Activated CD8-positive, alpha-beta T cell treated with anti-CD3 and anti-CD28 coated beads for 36 hours (primary cell): Measurements from ENCODE around the gene EGF. TPM values are rescaled to one million over a fixed set of nuclear protein-coding genes. Genes with fewer than 3 reads are reported as not detected.
A peak's percentile ranks its signal among the peaks of the same experiment; 100 is the strongest.

Experiments
- ATAC-seq: fragments of 200-7000 bp; cut with Tn5 transposase; one replicate; pipeline ENCODE4 v1.10.0; 2021; ENCODE audit warnings: mild to moderate bottlenecking, moderate library complexity
- CTCF ChIA-PET: fragments of 350-600 bp; sonication (Branson Sonifier 250); formaldehyde crosslinking; loops from one replicate; lab custom pipeline; 2021; ENCODE audit warnings: antibody characterized with exemption; lab: Charles Lee
- POLR2A ChIA-PET: fragments of 350-600 bp; sonication (Branson Sonifier 250); formaldehyde crosslinking; loops from one replicate; lab custom pipeline; 2021; ENCODE audit warnings: antibody characterized with exemption; lab: Charles Lee
- DNase-seq: peaks from one replicate; pipeline ENCODE4 v3.0.0-alpha.2; 2020
- H3K27ac Mint-ChIP-seq: one replicate; pipeline ENCODE4 v1.8.0; 2021; ENCODE audit warnings: mild to moderate bottlenecking, mixed read lengths
- H3K27me3 Mint-ChIP-seq: one replicate; pipeline ENCODE4 v1.8.0; 2021; ENCODE audit warnings: mixed read lengths
- H3K36me3 Mint-ChIP-seq: one replicate; pipeline ENCODE4 v1.8.0; 2021; ENCODE audit warnings: low read depth, mixed read lengths
- H3K4me1 Mint-ChIP-seq: one replicate; pipeline ENCODE4 v1.8.0; 2021; ENCODE audit warnings: low read depth, mixed read lengths
- H3K4me3 Mint-ChIP-seq: one replicate; pipeline ENCODE4 v1.8.0; 2021; ENCODE audit warnings: mild to moderate bottlenecking, moderate library complexity, mixed read lengths
- H3K9me3 Mint-ChIP-seq: one replicate; pipeline ENCODE4 v1.8.0; 2021; ENCODE audit warnings: mixed read lengths
- CTCF ChIP-seq: fragments of 200-600 bp; IDR thresholded peaks from one replicate; pipeline ENCODE4 v1.8.0; 2022; ENCODE audit warnings: antibody characterized with exemption, mild to moderate bottlenecking
- intact Hi-C: fragments of 100-400 bp; cut with micrococcal nuclease; formaldehyde crosslinking; loops from one replicate; pipeline ENCODE4 v1.10.0; 2022
- total RNA-seq, 2 experiments: library from RNA; stranded (reverse); gene quantifications; one replicate each; pipeline ENCODE4 v1.2.3, GENCODE V29; 2021

EGF gene
- total RNA-seq, 2 experiments from 2014 or later, result not detected

GRCh38 chr4:109966891-109967481, 54.3 kb downstream of the EGF start:
- ATAC-seq, result no peak
- H3K4me1 Mint-ChIP-seq, result peaks cover 9% of the 10 kb centered on the region
- H3K9me3 Mint-ChIP-seq, result no peaks in the 10 kb centered on the region
- DNase-seq, result no peak
- peaks cover 16% of the 10 kb centered on the region for H3K27me3 Mint-ChIP-seq
- intact Hi-C loops, result no loop called here
- H3K36me3 Mint-ChIP-seq, result no peaks in the 10 kb centered on the region
- no peak overlapping the region for H3K4me3 Mint-ChIP-seq
- H3K27ac Mint-ChIP-seq, result no peak overlapping the region
- ChIA-PET POLR2A (no interaction called here), CTCF (no interaction called here)
- TF ChIP-seq CTCF, result no peak

- no peak for TF ChIP-seq CTCF
- Mint-ChIP-seq H3K4me1 (peaks cover 9% of the 10 kb centered on the region), H3K27ac (no peak overlapping the region), H3K4me3 (no peak overlapping the region), H3K9me3 (no peaks in the 10 kb centered on the region), H3K36me3 (no peaks in the 10 kb centered on the region), H3K27me3 (peaks cover 10% of the 10 kb centered on the region)
- CTCF ChIA-PET, result no interaction called here
- POLR2A ChIA-PET, result no interaction called here
- intact Hi-C loops, result no loop called here
- DNase-seq (no peak), ATAC-seq (peak; percentile 17)
These were observed 55.3 kb downstream of the EGF start for GRCh38 chr4:109967798-109968520.

GRCh38 chr4:109969087-109969486, 56.4 kb downstream of the EGF start:
- Mint-ChIP-seq H3K4me3 (no peak overlapping the region), H3K9me3 (no peaks in the 10 kb centered on the region), H3K4me1 (peaks cover 9% of the 10 kb centered on the region), H3K27me3 (peaks cover 10% of the 10 kb centered on the region), H3K27ac (no peak overlapping the region), H3K36me3 (no peaks in the 10 kb centered on the region)
- TF ChIP-seq CTCF, result no peak
- intact Hi-C loops, result no loop called here
- ATAC-seq (no peak), DNase-seq (no peak)
- CTCF ChIA-PET, result interaction anchor here (1.1 to 1.4 kb wide), 2 partner anchors 14 to 546 kb away, joined by 3 to 4 read pairs; no protein-coding TSS in a partner anchor
- POLR2A ChIA-PET, result no interaction called here

GRCh38 chr4:109969919-109970318, 57.2 kb downstream of the EGF start:
- intact Hi-C loops, result no loop called here
- CTCF ChIA-PET, result interaction anchor here (1.1 to 1.4 kb wide), 2 partner anchors 13 to 547 kb away, joined by 3 to 4 read pairs; no protein-coding TSS in a partner anchor
- TF ChIP-seq CTCF, result no peak
- no peak for DNase-seq
- Mint-ChIP-seq H3K9me3 (no peaks in the 10 kb centered on the region), H3K4me1 (peaks cover 9% of the 10 kb centered on the region), H3K4me3 (no peak overlapping the region), H3K27ac (no peak overlapping the region), H3K27me3 (peaks cover 11% of the 10 kb centered on the region), H3K36me3 (no peaks in the 10 kb centered on the region)
- POLR2A ChIA-PET, result no interaction called here
- ATAC-seq, result no peak
